ENCODE results near the gene AFMID. TPM values are rescaled to one million over a fixed set of nuclear protein-coding genes. Genes with fewer than 3 reads are reported as not detected.

AFMID gene
- total RNA-seq, 1 donor from 2014 or later: 32.3 TPM

- no peaks in the 10 kb centered on the region for H3K36me3 Mint-ChIP-seq
- H3K27ac Mint-ChIP-seq: no peak overlapping the region
- H3K9me3 Mint-ChIP-seq: peaks cover 4% of the 10 kb centered on the region
- peaks cover 13% of the 10 kb centered on the region for H3K4me1 Mint-ChIP-seq
- no peaks in the 10 kb centered on the region for H3K27me3 Mint-ChIP-seq (ENCODE audit: low read depth)
- H3K4me3 Mint-ChIP-seq: no peak overlapping the region
- no peak for TF ChIP-seq CTCF (IDR thresholded peaks at IDR 0.05; ENCODE audit: unreplicated experiment)
- no peak for DNase-seq (ENCODE audit: low spot score in 2 of 2, unreplicated experiment in 2 of 2)
These were observed 53.7 kb downstream of the AFMID start for GRCh38 chr17:78240839-78241238.

GRCh38 chr17:78241277-78242023 is 54.3 kb downstream of the AFMID start:
- no peaks in the 10 kb centered on the region for H3K36me3 Mint-ChIP-seq
- H3K27ac Mint-ChIP-seq: no peak overlapping the region
- H3K9me3 Mint-ChIP-seq: peaks cover 4% of the 10 kb centered on the region
- no peak overlapping the region for H3K4me3 Mint-ChIP-seq
- H3K27me3 Mint-ChIP-seq (ENCODE audit: low read depth): no peaks in the 10 kb centered on the region
- TF ChIP-seq CTCF (IDR thresholded peaks at IDR 0.05; ENCODE audit: unreplicated experiment): no peak
- H3K4me1 Mint-ChIP-seq: peaks cover 13% of the 10 kb centered on the region
- no peak for DNase-seq (ENCODE audit: low spot score in 2 of 2, unreplicated experiment in 2 of 2)

- Mint-ChIP-seq H3K9me3 (peaks cover 4% of the 10 kb centered on the region), H3K4me1 (peaks cover 13% of the 10 kb centered on the region), H3K27me3 (ENCODE audit: low read depth) (no peaks in the 10 kb centered on the region), H3K27ac (no peak overlapping the region), H3K36me3 (no peaks in the 10 kb centered on the region), H3K4me3 (no peak overlapping the region)
- no peak for DNase-seq (ENCODE audit: low spot score in 2 of 2, unreplicated experiment in 2 of 2)
- no peak for TF ChIP-seq CTCF (IDR thresholded peaks at IDR 0.05; ENCODE audit: unreplicated experiment)
These were observed 55.0 kb downstream of the AFMID start for GRCh38 chr17:78242024-78242742.

GRCh38 chr17:78247304-78247703 is 60.1 kb downstream of the AFMID start:
- peak overlapping the region; percentile 35 for H3K27ac Mint-ChIP-seq
- H3K4me1 Mint-ChIP-seq: peaks cover 17% of the 10 kb centered on the region
- H3K27me3 Mint-ChIP-seq (ENCODE audit: low read depth): no peaks in the 10 kb centered on the region
- H3K4me3 Mint-ChIP-seq: no peak overlapping the region
- H3K36me3 Mint-ChIP-seq: no peaks in the 10 kb centered on the region
- H3K9me3 Mint-ChIP-seq: peaks cover 4% of the 10 kb centered on the region
- no peak for TF ChIP-seq CTCF (IDR thresholded peaks at IDR 0.05; ENCODE audit: unreplicated experiment)
- DNase-seq (ENCODE audit: low spot score in 2 of 2, unreplicated experiment in 2 of 2): no peak

- H3K36me3 Mint-ChIP-seq: no peaks in the 10 kb centered on the region
- H3K9me3 Mint-ChIP-seq: peaks cover 4% of the 10 kb centered on the region
- no peaks in the 10 kb centered on the region for H3K27me3 Mint-ChIP-seq (ENCODE audit: low read depth)
- H3K27ac Mint-ChIP-seq: no peak overlapping the region
- no peak for DNase-seq (ENCODE audit: low spot score in 2 of 2, unreplicated experiment in 2 of 2)
- H3K4me1 Mint-ChIP-seq: peaks cover 27% of the 10 kb centered on the region
- no peak for TF ChIP-seq CTCF (IDR thresholded peaks at IDR 0.05; ENCODE audit: unreplicated experiment)
- no peak overlapping the region for H3K4me3 Mint-ChIP-seq
These were observed 61.1 kb downstream of the AFMID start for GRCh38 chr17:78248051-78248914.
